ENCODE results near the gene ZRANB3. TPM values are rescaled to one million over a fixed set of nuclear protein-coding genes. Genes with fewer than 3 reads are reported as not detected.

ZRANB3 gene
- total RNA-seq, 2 experiments from 2014 or later = 11.6 to 27.0 TPM

- no peak overlapping the region for H2AFZ ChIP-seq (ENCODE audit: low read length)
- H3K9me2 ChIP-seq (ENCODE audit: insufficient read depth, low read length) = no peaks in the 10 kb centered on the region
- intact Hi-C loops (cut with micrococcal nuclease; ENCODE audit: unreplicated experiment) = no loop called here
- peaks cover 39% of the 10 kb centered on the region for H3K36me3 ChIP-seq (ENCODE audit: insufficient read depth, low read length)
- ChIA-PET CTCF (ENCODE audit: unreplicated experiment) (no interaction called here), POLR2A (no interaction called here)
- H3K27ac ChIP-seq (ENCODE audit: low read depth, low read length, poor library complexity, severe bottlenecking) = no peak overlapping the region
- no peak for TF ChIP-seq CTCF (conservative IDR thresholded peaks at IDR 0.05; ENCODE audit: low read length)
- TF ChIP-seq EZH2phosphoT487 (IDR thresholded peaks at IDR 0.05; ENCODE audit: borderline replicate concordance, low read depth, low read length) = no peak
- no peak overlapping the region for H3K4me2 ChIP-seq (ENCODE audit: low read length)
- DNase-seq (ENCODE audit: low spot score) = no peak
- no TSS peak for BruUV-seq (replicated peaks)
- peaks cover 76% of the 10 kb centered on the region for H3K79me2 ChIP-seq (ENCODE audit: insufficient read depth, low read depth, low read length)
- no peak overlapping the region for H3K4me3 ChIP-seq (ENCODE audit: low read depth, low read length, poor library complexity, severe bottlenecking)
- peaks cover 9% of the 10 kb centered on the region for H4K20me1 ChIP-seq (ENCODE audit: insufficient read depth, low read length)
- 0 out of 2 replicates have a peak, but pooled peaks cover 6% of the 10 kb centered on the region for H3K9me3 ChIP-seq (ENCODE audit: low read length)
- H3K4me1 ChIP-seq (ENCODE audit: insufficient read depth, low read length, poor library complexity, severe bottlenecking) = no peaks in the 10 kb centered on the region
Measured at GRCh38 chr2:135557530-135557929, 26.5 kb upstream of the ZRANB3 start.

- TF ChIP-seq EZH2phosphoT487 (IDR thresholded peaks at IDR 0.05; ENCODE audit: borderline replicate concordance, low read depth, low read length) (no peak), CTCF (conservative IDR thresholded peaks at IDR 0.05; ENCODE audit: low read length) (no peak)
- Histone ChIP-seq H3K9me2 (ENCODE audit: insufficient read depth, low read length) (no peaks in the 10 kb centered on the region), H3K4me2 (ENCODE audit: low read length) (no peak overlapping the region), H3K4me1 (ENCODE audit: insufficient read depth, low read length, poor library complexity, severe bottlenecking) (no peaks in the 10 kb centered on the region), H3K4me3 (ENCODE audit: low read depth, low read length, poor library complexity, severe bottlenecking) (no peak overlapping the region), H3K9me3 (ENCODE audit: low read length) (0 out of 2 replicates have a peak, but pooled peaks cover 7% of the 10 kb centered on the region), H3K36me3 (ENCODE audit: insufficient read depth, low read length) (peaks cover 40% of the 10 kb centered on the region), H4K20me1 (ENCODE audit: insufficient read depth, low read length) (peaks cover 15% of the 10 kb centered on the region; the same call in 1 of the 2 replicates), H3K27ac (ENCODE audit: low read depth, low read length, poor library complexity, severe bottlenecking) (no peak overlapping the region), H3K79me2 (ENCODE audit: insufficient read depth, low read depth, low read length) (peaks cover 93% of the 10 kb centered on the region), H2AFZ (ENCODE audit: low read length) (no peak overlapping the region)
- ChIA-PET POLR2A (interaction anchor here (1.0 kb wide), 1 partner anchor 18 kb away, joined by 5 read pairs; no protein-coding TSS in a partner anchor), CTCF (ENCODE audit: unreplicated experiment) (no interaction called here)
- DNase-seq (ENCODE audit: low spot score) = no peak
- intact Hi-C loops (cut with micrococcal nuclease; ENCODE audit: unreplicated experiment) = no loop called here
- TSS peak; percentile 44 for BruUV-seq (replicated peaks)
Measured at GRCh38 chr2:135555311-135555710, 24.3 kb upstream of the ZRANB3 start.

DNA sequence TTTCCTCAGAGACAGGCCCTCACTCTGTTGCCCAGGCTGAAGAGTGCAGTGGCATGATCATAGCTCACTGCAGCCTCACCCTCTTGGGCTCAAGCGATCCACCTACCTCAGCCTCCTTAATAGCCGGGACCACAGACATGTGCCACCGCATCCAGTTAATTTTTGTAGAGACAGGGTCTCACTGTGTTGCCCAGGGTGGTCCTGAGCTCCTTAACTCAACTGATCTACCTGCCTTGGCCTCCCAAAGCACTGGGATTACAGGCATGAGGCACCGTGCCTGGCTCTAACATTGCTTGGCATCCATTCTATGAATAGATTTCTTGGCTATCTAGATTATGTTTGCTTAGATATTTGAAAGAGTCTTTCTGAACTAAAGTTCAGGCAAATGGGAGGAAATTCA, 21.9 kb upstream of the ZRANB3 start:
- intact Hi-C loops (cut with micrococcal nuclease; ENCODE audit: unreplicated experiment) = no loop called here
- Histone ChIP-seq H3K9me3 (ENCODE audit: low read length) (0 out of 2 replicates have a peak, but pooled peaks cover 12% of the 10 kb centered on the region), H3K9me2 (ENCODE audit: insufficient read depth, low read length) (no peaks in the 10 kb centered on the region), H3K4me2 (ENCODE audit: low read length) (no peak overlapping the region), H3K79me2 (ENCODE audit: insufficient read depth, low read depth, low read length) (peaks cover 97% of the 10 kb centered on the region), H3K4me1 (ENCODE audit: insufficient read depth, low read length, poor library complexity, severe bottlenecking) (no peaks in the 10 kb centered on the region), H4K20me1 (ENCODE audit: insufficient read depth, low read length) (peaks cover 17% of the 10 kb centered on the region; the same call in 1 of the 2 replicates), H2AFZ (ENCODE audit: low read length) (no peak overlapping the region), H3K27ac (ENCODE audit: low read depth, low read length, poor library complexity, severe bottlenecking) (no peak overlapping the region), H3K36me3 (ENCODE audit: insufficient read depth, low read length) (peaks cover 52% of the 10 kb centered on the region), H3K4me3 (ENCODE audit: low read depth, low read length, poor library complexity, severe bottlenecking) (no peak overlapping the region)
- ChIA-PET POLR2A (no interaction called here), CTCF (ENCODE audit: unreplicated experiment) (no interaction called here)
- TF ChIP-seq EZH2phosphoT487 (IDR thresholded peaks at IDR 0.05; ENCODE audit: borderline replicate concordance, low read depth, low read length) (no peak), CTCF (conservative IDR thresholded peaks at IDR 0.05; ENCODE audit: low read length) (no peak)
- no peak for DNase-seq (ENCODE audit: low spot score)
- BruUV-seq (replicated peaks) = no TSS peak

Data from OCI-LY7 (cell line).